Transverse colon (tissue), 4 donors: ENCODE results near the gene ARL6IP4. TPM values are rescaled to one million over a fixed set of nuclear protein-coding genes. Genes with fewer than 3 reads are reported as not detected.

Experiments used
- DNase-seq: peaks from one replicate; pipeline ENCODE4 v3.0.0-alpha.2; 2019
- H3K27ac ChIP-seq, 4 donors: fragments of 200-600 bp; sonication (generic); 2 replicates each; pipeline ENCODE4 v1.5.1; 2016 to 2018; ENCODE audit warnings: inconsistent platforms in 4 of 4
- H3K27me3 ChIP-seq: fragments of 200-600 bp; sonication (generic); 2 replicates; pipeline ENCODE4 v1.5.1; 2017; ENCODE audit warnings: inconsistent platforms
- H3K36me3 ChIP-seq, 4 donors: fragments of 200-600 bp; sonication (generic); 2 replicates each; pipeline ENCODE4 v1.5.1; 2017 to 2019; ENCODE audit warnings: inconsistent platforms in 4 of 4
- H3K4me1 ChIP-seq, 4 donors: fragments of 200-600 bp; sonication (generic); 2 replicates each; pipeline ENCODE4 v1.5.1; 2017 to 2020; ENCODE audit warnings: inconsistent platforms in 4 of 4
- H3K4me3 ChIP-seq, 4 donors: fragments of 200-600 bp; sonication (generic); 1 replicate in 1 of 4; 2 replicates in 3 of 4; pipeline versions ENCODE4 v1.5.1 to v1.6.1; 2017 to 2019; ENCODE audit warnings: inconsistent platforms in 4 of 4
- H3K9me3 ChIP-seq, 2 donors: fragments of 200-600 bp; sonication (generic); 2 replicates each; pipeline ENCODE4 v1.5.1; 2017 to 2019; ENCODE audit warnings: inconsistent platforms in 2 of 2
- EP300 ChIP-seq: sonication (generic); formaldehyde crosslinking; IDR thresholded peaks from one replicate; pipeline ENCODE4 v1.6.1; 2017; ENCODE audit warnings: antibody characterized with exemption, low read depth
- POLR2A ChIP-seq: fragments of 450-650 bp; IDR thresholded peaks from one replicate; pipeline ENCODE4 v1.6.1; 2016; ENCODE audit warnings: antibody characterized with exemption, mild to moderate bottlenecking, moderate library complexity
- POLR2AphosphoS5 ChIP-seq, 3 donors: sonication (generic); formaldehyde crosslinking; IDR thresholded peaks; one replicate each; pipeline ENCODE4 v1.6.1; 2016; ENCODE audit warnings: antibody characterized with exemption in 3 of 3
- WGBS, 2 donors: methylation state at CpG; one replicate each; pipeline ENCODE4 v1.1.5; 2018; ENCODE audit warnings: low coverage in 1 of 2; 5-methylcytosine and 5-hydroxymethylcytosine counted together
- in situ Hi-C, 4 donors: fragments of 200-750 bp; cut with MboI; loops; one replicate each; pipeline versions ENCODE4 v1.15.0 to v1.15.1; 2017; ENCODE audit warnings: low sequenced_read_pairs in 3 of 4, low pct_ligation_motif_present in 1 of 4, low pct_unique_long_range_greater_than_20kb in 1 of 4
- intact Hi-C: fragments of 100-400 bp; cut with DNase I; formaldehyde crosslinking; loops from one replicate; pipeline ENCODE4 v1.15.1; 2023; ENCODE audit warnings: low total_unique reads
- total RNA-seq, 4 donors: library from RNA; depleted of rRNA; stranded (reverse); fragments of >200 nt; gene quantifications; one replicate each; pipeline ENCODE4 v1.1.0, GENCODE V29; 2016
- TF ChIP-seq, protein P1 (sequence below), 5 experiments: fragments of 200-600 bp in 3 of 5; fragments of 450-650 bp in 2 of 5; sonication (generic) in 3 of 5; IDR thresholded peaks; 1 replicate in 2 of 5; 2 replicates in 3 of 5; pipeline ENCODE4 v1.5.1; 2016 to 2017; ENCODE audit warnings: antibody characterized with exemption in 5 of 5, inconsistent platforms in 3 of 5, mild to moderate bottlenecking in 2 of 5, moderate library complexity in 1 of 5

The ARL6IP4 gene
- total RNA-seq, 4 donors from 2014 or later = 77.4 to 225 (median 184) TPM

DNA sequence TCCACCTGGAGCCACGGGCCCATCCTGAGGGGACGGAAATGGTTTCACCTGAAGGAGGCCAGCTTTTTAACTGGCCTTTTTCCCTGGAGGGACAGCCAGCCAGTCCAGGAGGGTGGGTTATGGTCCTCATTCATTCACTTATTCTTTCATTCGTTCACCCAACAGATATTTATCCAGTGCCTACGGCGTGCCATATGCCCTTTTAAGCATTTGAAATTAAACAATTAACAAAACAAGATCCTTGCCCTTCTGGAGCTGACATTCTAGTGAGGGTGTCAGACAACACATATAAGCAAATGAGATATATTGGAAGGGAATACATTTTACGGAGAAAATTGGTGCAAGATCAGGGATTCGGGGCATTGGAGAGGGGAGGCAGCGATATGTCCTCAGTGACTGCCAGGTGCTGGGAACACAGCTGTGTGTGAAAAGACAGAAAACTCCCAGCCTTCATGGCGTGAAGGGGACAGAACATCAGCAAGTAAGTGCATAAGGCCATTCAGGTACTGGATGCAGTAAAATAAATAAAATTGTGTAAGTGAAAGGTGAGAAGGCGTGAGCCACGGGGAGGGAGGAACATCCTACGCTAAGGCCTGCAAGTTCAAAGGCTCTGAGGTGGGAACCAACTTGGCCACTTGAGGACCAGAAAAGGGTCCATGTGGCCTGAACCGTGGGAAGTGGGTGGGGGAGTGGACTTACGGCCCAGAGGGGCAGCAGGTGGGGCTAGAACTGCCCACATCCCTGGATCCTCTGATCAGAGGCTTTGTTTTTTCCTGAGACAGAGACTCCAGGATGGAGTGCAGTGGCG is 13.5 kb upstream of the ARL6IP4 start:
- TF ChIP-seq POLR2A (no peak), EP300 (no peak), POLR2AphosphoS5 (IDR thresholded peaks at IDR 0.05) (no peak)
- TF ChIP-seq, protein P1, sequence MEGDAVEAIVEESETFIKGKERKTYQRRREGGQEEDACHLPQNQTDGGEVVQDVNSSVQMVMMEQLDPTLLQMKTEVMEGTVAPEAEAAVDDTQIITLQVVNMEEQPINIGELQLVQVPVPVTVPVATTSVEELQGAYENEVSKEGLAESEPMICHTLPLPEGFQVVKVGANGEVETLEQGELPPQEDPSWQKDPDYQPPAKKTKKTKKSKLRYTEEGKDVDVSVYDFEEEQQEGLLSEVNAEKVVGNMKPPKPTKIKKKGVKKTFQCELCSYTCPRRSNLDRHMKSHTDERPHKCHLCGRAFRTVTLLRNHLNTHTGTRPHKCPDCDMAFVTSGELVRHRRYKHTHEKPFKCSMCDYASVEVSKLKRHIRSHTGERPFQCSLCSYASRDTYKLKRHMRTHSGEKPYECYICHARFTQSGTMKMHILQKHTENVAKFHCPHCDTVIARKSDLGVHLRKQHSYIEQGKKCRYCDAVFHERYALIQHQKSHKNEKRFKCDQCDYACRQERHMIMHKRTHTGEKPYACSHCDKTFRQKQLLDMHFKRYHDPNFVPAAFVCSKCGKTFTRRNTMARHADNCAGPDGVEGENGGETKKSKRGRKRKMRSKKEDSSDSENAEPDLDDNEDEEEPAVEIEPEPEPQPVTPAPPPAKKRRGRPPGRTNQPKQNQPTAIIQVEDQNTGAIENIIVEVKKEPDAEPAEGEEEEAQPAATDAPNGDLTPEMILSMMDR (IDR thresholded peaks at IDR 0.05) = no peak
- H3K36me3 ChIP-seq = no peaks in the 10 kb centered on the region
- 53 to 54% methylated on average over 3 to 15 of the region's 15 CpGs for WGBS, 2 donors
- H3K4me1 ChIP-seq = peaks cover 9 to 57% (median 27%) of the 10 kb centered on the region in 4 donors
- in situ Hi-C loops (loop anchor here in 1 of 4 donors (25.0 kb wide), 1 partner anchor 330 kb away; no protein-coding TSS in a partner anchor), intact Hi-C loops (no loop called here)
- H3K9me3 ChIP-seq = no peaks in the 10 kb centered on the region
- no peak for DNase-seq
- H3K27ac ChIP-seq = peak overlapping the region; percentile 40 to 67 (median 61)
- no peaks in the 10 kb centered on the region for H3K27me3 ChIP-seq
- H3K4me3 ChIP-seq = peak overlapping the region in 1 of 4 donors; percentile 61

DNA sequence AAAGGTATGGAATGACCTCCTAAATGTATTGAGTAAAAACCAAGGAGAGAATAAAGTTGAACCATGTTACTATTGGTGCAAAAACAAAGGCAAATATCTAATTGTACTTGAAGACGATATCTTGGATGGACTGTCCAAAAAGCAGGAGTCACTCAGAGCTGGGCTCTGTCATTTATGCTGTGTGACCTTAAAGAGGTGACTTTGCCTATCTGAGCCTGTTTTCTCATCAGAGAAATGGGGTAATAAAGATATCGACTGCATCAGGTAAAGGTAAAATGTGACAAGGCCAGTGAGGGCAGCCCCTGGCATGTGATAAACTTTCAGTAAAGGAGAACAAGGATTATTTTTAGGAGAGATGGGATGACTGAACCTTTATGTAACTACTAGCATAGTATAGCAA is 12.4 kb upstream of the ARL6IP4 start:
- H3K9me3 ChIP-seq = no peaks in the 10 kb centered on the region

GRCh38 chr12:122969676-122970075 is 10.8 kb upstream of the ARL6IP4 start:
- in situ Hi-C loops (loop anchor here in 3 of 4 donors (10.0 to 25.0 kb wide), 2 partner anchors 265 to 332 kb away; partner anchors contain the start of genes MPHOSPH9 (in 2 of the 3) and MTRFR (in 2 of the 3)), intact Hi-C loops (loop anchor here (10.0 kb wide), 1 partner anchor 265 kb away; the partner anchor contains the start of genes MPHOSPH9 and MTRFR)
- H3K27ac ChIP-seq = peak overlapping the region in 2 of 4 donors; percentile 5 to 38

More for the DNA sequence above, 12.4 kb upstream of the ARL6IP4 start:
- H3K27ac ChIP-seq = no peak overlapping the region
- no peak for DNase-seq
- H3K27me3 ChIP-seq = no peaks in the 10 kb centered on the region
- peaks cover 9 to 49% (median 22%) of the 10 kb centered on the region in 4 donors for H3K4me1 ChIP-seq
- no peak overlapping the region for H3K4me3 ChIP-seq
- TF ChIP-seq POLR2A (no peak), POLR2AphosphoS5 (IDR thresholded peaks at IDR 0.05) (no peak), EP300 (no peak)
- TF ChIP-seq, protein P1 (IDR thresholded peaks at IDR 0.05) = no peak
- intact Hi-C loops = no loop called here
- 70 to 89% methylated on average over 2 of the region's 2 CpGs for WGBS, 2 donors
- in situ Hi-C loops = loop anchor here in 1 of 4 donors (25.0 kb wide), 1 partner anchor 331 kb away; no protein-coding TSS in a partner anchor
- H3K36me3 ChIP-seq = no peaks in the 10 kb centered on the region

More at GRCh38 chr12:122969676-122970075, 10.8 kb upstream of the ARL6IP4 start:
- no peaks in the 10 kb centered on the region for H3K9me3 ChIP-seq
- DNase-seq = no peak
- no peaks in the 10 kb centered on the region for H3K36me3 ChIP-seq
- TF ChIP-seq, protein P1 (IDR thresholded peaks at IDR 0.05) = no peak
- TF ChIP-seq POLR2A (no peak), POLR2AphosphoS5 (IDR thresholded peaks at IDR 0.05) (no peak), EP300 (no peak)
- H3K27me3 ChIP-seq = no peaks in the 10 kb centered on the region
- 23 to 25% methylated on average over 4 of the region's 4 CpGs for WGBS, 2 donors
- no peak overlapping the region for H3K4me3 ChIP-seq
- H3K4me1 ChIP-seq = peaks cover 9 to 46% (median 24%) of the 10 kb centered on the region in 4 donors
